RPMI7951 (cell line): ENCODE measurements around the gene FPGT. TPM values are rescaled to one million over a fixed set of nuclear protein-coding genes. Genes with fewer than 3 reads are reported as not detected.
A peak's percentile ranks its signal among the peaks of the same experiment; 100 is the strongest.
"Not testable (repeated sequence)": the region's sequence is repeated elsewhere in the genome, so short reads cannot be mapped to it uniquely, and the experiment has no call there.

Source experiments
- DNase-seq: peaks from one replicate; pipeline ENCODE4 v3.0.0-alpha.2; 2012; ENCODE audit warnings: low read depth
- total RNA-seq: library from RNA; depleted of rRNA; stranded (reverse); fragments of >200 nt; shearing (Covaris generic); gene quantifications from 2 replicates; pipeline ENCODE4 v1.2.3, GENCODE V29; 2014; rRNA removed

FPGT gene
- total RNA-seq, result 17.8 and 20.4 TPM in 2 replicates

DNA sequence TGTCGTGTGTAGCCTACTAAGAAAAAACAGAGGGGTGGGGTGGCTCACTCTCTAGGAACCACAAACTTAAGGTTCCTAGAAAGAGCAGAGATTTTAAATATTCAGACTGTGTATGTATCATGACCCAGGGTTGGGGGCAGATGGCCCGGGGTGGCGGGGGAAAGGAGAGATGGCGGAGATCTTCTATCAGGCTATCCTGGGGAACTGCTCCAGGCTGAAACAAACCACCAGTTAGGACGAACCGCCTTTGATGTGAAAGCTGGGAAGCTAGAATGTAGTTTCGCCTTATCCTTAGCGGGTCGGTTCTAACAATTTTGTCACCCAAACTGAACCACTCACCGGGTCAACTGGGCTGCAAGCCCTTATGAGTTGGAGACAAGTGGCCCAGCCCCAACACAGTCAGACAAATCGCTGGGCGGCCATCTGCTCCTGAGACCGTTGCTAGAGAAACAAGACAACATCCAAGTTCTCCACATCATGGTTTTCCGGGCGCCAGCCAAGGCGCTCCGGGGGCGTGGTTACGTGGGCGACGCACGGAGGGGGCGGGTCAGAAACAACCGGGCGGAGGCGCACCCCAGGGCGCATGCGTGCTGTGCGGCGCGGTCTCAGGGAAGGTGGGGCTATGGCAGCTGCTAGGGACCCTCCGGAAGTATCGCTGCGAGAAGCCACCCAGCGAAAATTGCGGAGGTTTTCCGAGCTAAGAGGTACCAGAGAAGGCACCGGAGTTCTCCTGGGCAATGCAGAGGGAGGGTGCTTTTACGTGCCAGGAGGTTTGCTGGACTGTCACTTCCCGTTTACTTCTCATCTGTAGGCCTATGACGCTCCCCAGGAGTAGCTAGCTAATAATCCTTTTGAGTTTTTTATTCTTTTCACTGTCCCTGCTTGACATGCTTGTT lies at the start of gene FPGT, which contains the start of gene LRRIQ3:
TSS of gene FPGT (plus strand) at position 586 of the 896 bp plus-strand sequence. CDS start at position 623, 37 bp downstream.
TSS of gene LRRIQ3 (minus strand) at position 520 of the 896 bp plus-strand sequence. CDS start 14,492 bp downstream, outside the sequence.
- DNase-seq, result peak; percentile 93

DNA sequence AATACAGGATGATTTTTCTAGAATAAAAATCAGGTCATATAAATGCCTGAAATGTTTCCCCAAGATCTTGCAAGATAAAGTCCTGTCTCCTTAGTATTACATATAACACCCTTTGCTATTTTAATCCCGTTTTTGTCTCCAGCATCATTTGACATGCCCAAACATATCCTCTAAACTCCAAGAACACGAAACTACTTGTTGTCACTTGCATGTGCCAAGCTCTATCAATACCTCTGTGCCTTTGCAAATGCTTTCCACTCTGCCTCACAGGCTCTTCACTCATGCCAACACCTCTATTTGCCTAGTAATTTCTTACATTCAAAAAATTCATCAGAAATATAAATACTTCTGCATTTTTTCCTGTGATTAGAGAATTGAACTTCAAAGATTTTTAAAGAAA lies 38.0 kb upstream of the FPGT start:
- no peak for DNase-seq

DNA sequence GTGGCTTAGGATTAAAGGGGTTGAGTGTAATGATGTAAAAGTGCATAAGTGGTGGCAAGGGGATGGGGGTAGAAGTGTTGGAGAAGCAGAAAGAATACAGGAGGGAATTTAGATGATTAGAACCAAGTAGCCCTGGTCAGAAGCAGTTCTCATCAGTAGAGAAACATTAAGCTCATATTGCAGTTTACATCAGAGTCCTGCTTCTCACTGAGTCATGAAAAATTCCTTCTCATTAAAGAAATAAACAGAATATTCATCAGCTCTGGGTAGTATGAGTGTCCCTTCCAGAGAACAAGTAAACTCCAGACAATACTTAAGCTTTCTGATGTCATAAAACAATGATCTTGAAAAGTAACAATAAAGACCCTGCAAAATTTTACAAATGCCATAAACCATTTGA lies 36.5 kb upstream of the FPGT start:
- no peak for DNase-seq

DNA sequence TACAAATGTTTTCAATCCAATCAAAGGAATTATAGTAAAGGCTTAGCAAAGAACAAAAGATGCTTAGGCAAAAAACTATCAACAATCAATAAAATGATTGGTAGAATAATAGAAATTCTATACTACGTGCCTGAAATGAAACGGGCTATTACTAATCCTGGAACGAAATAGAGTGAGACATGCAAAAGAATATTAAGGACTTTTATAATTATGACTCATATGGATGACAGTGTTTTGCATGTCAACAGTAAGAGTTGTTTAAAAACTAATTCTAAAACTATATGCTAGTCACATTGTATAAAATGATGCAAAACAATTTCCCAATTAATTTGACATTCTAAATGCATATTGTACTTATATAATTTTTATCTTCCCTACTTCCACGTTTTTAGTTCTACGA lies 35.7 kb upstream of the FPGT start:
- no peak for DNase-seq

DNA sequence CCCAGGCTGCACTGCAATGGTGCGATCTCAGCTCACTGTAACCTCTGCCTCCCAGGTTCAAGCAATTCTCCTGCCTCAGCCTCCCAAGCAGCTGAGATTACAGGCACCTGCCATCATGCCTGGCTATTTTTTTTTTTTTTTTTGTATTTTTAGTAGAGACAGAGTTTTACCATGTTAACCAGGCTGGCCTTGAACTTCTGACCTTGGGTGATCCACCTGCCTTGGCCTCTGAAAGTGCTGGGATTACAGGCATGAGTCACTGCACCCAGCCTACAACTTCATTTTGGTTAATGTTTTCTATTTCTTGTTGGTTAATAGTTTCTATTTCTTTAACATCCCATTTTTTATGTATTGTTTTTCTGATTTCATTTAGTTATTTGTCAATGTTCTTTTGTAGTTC lies 23.6 kb upstream of the FPGT start:
- not testable (repeated sequence) for DNase-seq

DNA sequence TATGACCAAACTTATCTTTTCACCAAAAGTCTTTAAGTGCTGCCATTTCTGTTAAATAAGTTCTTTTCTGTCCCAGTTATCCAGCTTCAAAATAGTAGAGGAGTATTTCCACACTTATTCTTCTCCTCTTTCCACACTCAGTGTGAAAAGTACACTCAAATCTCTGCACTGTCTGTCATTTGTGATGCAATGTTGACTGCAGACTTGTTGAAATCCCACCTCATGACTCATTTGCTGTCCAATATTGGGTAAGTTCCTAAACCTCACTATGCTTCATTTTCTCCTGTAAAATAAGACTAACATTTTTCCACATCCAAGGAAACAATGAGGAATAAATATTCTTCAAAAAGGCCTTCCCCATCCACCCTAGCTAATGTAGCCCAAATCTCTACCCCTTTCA lies 17.6 kb upstream of the FPGT start:
- DNase-seq, result no peak

DNA sequence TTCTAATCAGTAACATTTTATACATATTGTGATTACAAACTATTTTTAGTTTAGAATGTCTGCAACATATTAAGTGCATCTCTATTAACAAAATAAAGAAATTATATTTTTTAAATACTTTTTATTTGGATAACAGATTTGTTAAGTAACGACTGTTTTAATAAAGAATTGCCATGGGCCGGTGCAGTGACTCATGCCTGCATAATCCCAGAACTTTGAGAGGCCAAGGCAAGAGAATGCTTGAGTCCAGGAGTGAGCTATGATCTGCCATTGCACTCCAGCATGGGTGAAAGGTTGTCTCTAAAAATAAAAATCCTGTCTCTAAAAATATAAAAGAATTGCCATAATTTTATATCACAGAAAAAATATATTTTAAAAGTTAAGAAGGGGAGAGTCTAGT lies 4.1 kb upstream of the FPGT start:
- peak; percentile 18 for DNase-seq

DNA sequence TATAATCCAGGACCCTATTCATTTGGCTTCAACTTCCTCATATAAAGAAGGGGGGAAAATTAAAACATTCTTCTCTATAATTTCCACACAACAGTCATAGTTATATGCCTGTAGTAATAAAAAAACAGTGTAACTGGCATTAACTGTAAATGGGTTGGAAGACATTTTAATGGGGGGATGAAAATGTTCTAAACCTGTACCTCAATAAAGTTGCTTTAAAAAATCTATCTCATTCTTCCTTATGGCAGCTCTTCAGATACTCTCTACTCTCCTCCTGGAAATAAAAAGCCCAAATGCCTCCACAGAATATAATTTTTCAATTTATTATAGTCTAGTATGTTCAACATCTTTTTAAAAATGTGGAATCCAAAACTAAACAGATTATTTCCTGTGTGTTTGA lies 2.7 kb upstream of the FPGT start:
- DNase-seq, result no peak

DNA sequence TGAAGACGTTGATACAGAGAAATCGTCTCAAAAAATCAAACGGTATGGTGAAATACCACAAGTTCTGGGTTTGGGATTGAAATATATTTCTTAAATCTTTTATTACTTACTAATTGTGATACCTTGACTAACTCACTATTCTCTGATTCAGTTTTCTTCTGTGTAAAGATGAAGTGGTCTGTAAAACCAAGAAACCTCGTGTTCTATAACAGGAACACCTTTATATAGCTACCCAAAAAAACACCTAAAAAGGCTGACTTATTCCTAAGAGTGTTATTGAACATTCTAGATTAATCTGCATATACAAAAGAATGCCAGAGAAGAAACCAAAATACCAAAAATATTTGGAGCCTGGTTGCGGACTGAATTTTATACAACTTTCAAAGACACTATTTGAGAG lies 787 bp upstream of the FPGT start:
- no peak for DNase-seq

DNA sequence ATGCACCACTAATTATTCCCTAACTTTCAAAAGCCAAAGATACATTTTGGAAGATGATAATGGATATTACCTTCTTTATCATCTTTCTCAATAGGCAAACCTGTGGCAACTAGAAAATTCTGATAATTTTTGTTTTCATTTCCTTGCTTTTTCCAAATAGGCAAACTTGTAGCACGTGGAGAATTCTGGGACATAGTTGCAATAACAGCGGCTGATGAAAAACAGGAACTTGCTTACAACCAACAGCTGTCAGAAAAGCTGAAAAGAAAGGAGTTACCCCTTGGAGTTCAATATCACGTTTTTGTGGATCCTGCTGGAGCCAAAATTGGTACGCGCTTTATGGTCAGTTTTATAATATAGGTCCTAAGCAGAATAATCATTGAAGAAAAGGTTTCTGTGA lies 1.5 kb downstream of the FPGT start:
- no peak for DNase-seq

DNA sequence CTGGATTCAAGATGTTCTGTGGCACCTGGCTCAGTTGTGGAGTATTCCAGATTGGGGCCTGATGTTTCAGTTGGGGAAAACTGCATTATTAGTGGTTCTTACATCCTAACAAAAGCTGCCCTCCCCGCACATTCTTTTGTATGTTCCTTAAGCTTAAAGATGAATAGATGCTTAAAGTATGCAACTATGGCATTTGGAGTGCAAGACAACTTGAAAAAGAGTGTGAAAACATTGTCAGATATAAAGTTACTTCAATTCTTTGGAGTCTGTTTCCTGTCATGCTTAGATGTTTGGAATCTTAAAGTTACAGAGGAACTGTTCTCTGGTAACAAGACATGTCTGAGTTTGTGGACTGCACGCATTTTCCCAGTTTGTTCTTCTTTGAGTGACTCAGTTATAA lies 7.2 kb downstream of the FPGT start:
- DNase-seq, result no peak

DNA sequence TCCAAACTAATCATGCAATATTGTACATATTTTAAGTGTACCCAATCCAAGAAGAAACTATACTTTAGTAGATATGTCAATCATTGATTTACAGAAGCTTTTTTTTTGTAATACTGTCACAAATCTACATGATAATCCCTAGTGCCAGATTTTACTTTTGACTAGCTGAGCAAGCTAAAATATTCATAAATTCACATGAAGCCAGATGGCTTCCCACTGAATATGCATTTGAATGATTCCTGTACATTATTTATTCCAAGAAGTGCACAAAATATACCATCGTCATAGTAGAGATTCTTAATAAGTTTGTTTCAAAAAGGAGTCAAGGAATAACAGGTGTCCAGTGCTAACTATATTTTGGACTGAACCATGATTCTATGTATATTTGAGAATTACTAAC lies 17.2 kb downstream of the FPGT start:
- DNase-seq, result no peak

DNA sequence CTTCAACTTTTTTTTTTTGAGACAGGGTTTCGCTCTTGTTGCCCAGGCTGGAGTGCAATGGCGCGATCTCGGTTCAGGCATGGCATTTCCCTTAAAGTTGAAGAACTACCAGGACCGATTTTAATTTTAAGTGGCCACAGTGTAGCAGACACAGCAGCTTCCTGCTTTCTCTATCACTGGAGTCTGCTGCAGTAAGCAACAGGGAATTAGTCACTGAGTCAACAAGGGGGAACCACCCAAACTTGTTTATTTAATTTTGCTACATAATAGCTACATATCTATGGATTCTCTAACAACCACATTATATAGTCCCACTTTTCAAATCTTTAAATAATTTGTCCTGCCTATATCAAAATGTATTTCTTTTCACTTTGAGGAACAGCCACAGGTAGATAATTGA lies 24.7 kb downstream of the FPGT start:
- no peak for DNase-seq

DNA sequence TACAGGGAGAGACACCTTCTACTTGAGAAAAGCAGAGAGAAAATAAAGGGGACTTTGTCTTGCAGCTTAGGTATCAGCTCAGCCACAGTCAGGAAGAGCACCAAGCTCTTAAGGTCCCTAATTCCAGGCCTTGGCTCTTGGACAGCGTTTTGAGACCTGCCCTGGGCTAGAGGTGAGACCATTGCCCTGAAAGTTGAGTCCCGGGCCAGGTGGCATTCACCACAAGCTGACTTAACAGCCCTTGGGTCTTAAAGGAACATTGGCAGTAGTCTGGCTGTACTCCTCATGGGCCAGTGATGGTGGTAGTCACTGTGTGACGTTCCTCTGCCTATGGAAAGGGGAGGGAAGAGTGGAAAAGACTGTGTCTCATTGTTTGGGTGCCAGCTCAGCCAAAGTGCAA lies 25.4 kb downstream of the FPGT start:
- no peak for DNase-seq

DNA sequence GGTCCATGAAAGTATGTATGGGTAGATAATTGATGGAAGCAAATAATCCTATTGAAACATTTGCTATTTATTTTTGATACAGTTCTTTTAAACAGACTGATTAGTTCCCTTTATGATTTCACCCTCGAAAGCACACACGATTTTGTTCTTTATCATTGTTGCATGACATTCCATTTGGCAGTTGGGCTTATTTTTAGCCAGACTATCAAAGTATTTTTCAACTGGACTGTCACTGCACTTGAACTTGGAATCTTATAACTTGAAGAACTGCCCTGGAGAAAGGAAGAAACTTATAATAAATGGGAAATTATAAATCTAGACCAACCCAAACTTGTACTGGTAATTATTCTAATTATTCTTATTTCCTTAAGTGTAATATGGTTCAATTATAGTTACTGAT lies 37.1 kb downstream of the FPGT start, which contains the start of gene TNNI3K:
TSS of gene TNNI3K (plus strand) at position 235 of the 400 bp plus-strand sequence. CDS start at position 300, 65 bp downstream.
- no peak for DNase-seq

DNA sequence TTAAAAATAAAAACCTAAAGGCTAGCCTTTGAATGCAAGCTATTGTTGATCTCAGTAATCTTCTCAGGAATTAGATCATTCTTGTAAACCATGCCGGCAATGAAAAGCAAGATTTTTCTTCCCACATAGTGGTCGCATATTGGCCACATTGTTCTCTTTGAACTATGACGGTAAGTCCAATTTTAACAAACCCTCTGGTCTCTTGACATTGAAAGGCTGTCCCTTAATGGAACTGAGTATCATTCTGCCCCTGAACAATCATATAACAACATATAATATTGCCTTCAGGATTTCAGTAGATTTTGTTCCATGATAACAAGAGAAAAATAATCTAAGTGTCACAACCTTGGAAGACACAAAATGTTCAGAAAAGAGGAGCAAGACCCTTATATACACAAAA lies 38.4 kb downstream of the FPGT start:
- no peak for DNase-seq

DNA sequence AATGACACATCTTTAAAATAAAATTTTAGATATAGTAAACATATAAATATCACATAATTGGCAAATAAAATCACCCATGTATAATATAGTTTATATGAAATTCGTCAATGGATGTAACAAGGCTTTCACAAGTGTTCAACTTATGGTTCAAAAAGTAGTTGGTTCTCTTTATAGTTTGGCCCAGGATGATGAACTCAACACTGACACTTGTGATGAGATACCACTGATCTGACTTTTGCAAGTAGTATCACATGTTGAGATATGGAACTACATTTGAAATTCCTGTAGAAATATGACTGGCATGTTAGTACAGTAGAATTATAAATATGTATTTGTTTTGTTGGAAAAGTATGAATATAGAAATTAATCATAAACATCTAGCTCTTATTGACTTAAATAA lies 39.0 kb downstream of the FPGT start:
- DNase-seq, result no peak

DNA sequence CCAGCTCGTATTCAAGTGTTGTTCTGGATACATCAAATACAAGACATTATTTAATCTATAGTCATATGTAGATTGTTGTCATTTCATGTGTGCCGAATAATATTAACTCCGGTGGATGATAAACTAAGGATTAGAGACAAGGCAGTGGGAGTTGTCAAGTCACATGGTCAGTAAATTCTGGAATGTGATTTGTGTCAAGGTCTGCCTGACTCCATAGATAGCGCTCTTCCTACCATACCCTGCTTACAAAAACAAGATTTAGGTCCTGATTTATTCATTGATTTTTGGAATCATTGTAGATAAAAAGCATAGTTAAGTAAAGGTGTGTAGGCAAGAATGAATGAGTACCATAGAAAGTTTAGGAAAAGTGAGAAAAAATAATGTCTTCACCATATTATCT lies 39.7 kb downstream of the FPGT start:
- DNase-seq, result no peak

DNA sequence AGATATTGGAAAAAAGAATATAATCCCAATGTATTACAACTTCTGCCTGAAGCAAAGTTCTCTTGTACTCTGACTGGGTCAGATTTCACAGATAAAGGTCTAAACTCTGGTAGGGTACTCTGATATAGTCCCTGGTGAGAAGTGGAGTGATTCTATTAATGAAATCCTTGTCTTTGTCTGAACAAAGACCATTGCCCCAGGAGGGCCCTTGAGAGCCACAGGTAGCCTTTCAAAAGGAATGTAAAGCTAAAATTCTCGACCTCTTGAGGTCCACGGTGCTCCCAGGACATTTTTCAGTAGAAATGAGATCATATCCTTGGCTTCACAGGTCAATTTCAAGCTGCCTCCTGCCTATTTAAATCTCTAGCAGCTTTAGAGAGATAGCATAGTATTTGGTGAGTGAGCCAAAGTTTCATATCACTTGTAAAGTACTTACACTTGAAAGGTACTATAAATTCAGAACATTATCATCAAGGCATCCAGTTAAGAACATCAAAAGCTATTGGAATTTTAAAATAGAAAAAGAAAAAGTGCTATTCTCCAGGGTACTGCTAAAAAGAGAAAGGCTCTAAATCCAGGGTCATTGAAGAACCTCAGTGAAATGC lies 47.2 kb downstream of the FPGT start:
- DNase-seq, result no peak

DNA sequence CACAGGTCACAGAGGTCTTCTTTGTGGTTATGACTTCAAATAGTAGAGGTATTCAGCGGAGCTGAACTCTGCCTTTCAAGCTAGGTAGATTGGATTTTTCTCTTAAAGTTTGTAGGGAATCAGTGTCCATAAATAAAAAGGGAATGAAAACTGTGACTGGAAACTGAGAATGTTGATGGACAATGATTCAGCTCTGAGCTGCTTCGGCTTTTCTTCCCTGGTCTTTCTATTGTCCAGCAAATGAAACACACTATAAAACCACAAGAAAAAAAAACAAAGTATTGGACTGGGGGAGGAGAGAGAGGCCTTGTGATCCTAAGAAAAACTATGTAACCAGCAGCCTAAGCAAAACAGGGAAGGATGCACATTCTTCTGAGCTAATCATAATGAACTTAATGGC lies 48.3 kb downstream of the FPGT start:
- no peak for DNase-seq

DNA sequence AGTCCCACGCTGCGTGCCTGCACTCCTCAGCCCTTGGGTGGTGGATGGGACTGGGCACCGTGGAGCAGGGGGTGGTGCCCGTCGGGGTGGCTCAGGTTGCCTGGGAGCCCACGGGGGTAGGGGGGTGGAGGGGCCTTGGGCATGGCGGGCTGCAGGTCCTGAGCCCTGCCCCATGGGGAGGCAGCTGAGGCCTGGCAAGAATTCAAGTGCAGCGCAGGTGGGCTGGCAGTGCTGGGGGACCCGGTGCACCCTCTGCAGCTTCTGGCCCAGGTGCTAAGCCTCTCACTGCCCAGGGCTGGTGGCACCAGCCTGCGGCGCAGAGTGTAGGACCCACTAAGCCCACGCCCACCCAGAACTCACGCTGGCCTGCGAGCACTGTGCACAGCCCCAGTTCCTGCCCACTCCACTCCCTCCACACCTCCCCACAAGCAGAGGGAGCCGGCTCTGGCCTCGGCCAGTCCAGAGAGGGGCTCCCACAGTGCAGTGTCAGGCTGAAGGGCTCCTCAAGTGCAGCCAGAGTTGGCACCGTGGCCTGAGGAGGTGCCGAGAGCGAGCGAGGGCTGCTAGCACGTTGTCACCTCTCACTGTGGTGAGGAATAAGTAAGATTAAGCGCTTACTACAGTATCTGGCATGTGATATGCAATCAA lies 50.0 kb downstream of the FPGT start:
- DNase-seq, result no peak

DNA sequence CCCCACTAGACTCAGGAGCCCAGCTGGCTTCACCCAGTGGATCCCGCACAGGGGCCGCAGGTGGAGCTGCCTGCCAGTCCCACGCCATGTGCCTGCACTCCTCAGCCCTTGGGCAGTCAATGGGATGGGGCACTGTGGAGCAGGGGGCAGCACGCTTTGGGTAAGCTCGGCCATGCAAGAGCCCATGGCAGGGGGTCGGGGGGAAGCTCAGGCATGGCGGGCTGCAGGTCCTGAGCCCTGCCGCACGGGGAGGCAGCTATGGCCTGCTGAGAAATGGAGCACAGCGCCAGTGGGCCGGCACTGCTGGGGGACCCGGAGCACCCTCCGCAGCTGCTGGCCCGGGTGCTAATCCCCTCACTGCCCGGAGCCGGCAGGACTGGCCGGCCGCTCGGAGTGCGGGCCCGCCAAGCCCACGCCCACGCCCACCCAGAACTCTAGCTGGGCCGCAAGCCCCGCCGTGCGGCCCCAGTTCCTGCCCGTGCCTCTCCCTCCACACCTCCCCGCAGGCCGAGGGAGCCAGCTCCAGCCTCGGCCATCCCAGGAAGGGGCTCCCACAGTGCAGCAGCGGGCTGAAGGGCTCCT lies 55.3 kb downstream of the FPGT start:
- not testable (repeated sequence) for DNase-seq
